Measurements from ENCODE around the gene GPR161. TPM values are rescaled to one million over a fixed set of nuclear protein-coding genes. Genes with fewer than 3 reads are reported as not detected.

The GPR161 gene
- total and polyA plus RNA-seq, 2 of the 13 experiments (the other 11 are each of a cell fraction or from before 2014, with no cell fraction given), result 0.13 to 0.35 TPM

- no peak for TF ChIP-seq RORA (CRISPR knock-in tag; IDR thresholded peaks at IDR 0.05)
- TF ChIP-seq NRL (CRISPR knock-in tag; IDR thresholded peaks at IDR 0.05; ENCODE audit: borderline replicate concordance), result no peak
- no peak for TF ChIP-seq ZNF33A (CRISPR knock-in tag; IDR thresholded peaks at IDR 0.05; ENCODE audit: borderline replicate concordance)
- TF ChIP-seq IRF2 (CRISPR knock-in tag; IDR thresholded peaks at IDR 0.05), result no peak
- TF ChIP-seq TFDP1 (CRISPR knock-in tag; IDR thresholded peaks at IDR 0.05; ENCODE audit: borderline replicate concordance), result no peak
- TF ChIP-seq PHF5A (CRISPR knock-in tag; IDR thresholded peaks at IDR 0.05; ENCODE audit: low read depth, unreplicated experiment), result no peak
- peaks cover 0 to 9% of the 10 kb centered on the region in 2 experiments; a peak in 2 of 5 replicates for H3K36me3 ChIP-seq (replicated peaks in 1 of 2; ENCODE audit: control insufficient read depth in 1 of 2, insufficient read depth in 2 of 2, low read length in 2 of 2)
- intact Hi-C loops (cut with micrococcal nuclease; ENCODE audit: unreplicated experiment), result no loop called here
- FAIRE-seq, result no peak
- H3K9me3 ChIP-seq (ENCODE audit: low read length), result no peaks in the 10 kb centered on the region
- H3K4me1 ChIP-seq (ENCODE audit: insufficient read depth, low read length), result no peaks in the 10 kb centered on the region
- H3K4me3 ChIP-seq (replicated peaks in 1 of 3; ENCODE audit: insufficient read depth in 1 of 3, low read depth in 2 of 3, low read length in 3 of 3), result no peak overlapping the region
- in situ Hi-C loops (cut with HindIII; ENCODE audit: extremely low pct_ligation_motif_present, low pct_unique_long_range_greater_than_20kb), result no loop called here
- H2AFZ ChIP-seq (ENCODE audit: low read length), result no peak overlapping the region
- POLR2A ChIA-PET, result no interaction called here
- H3K9ac ChIP-seq (ENCODE audit: insufficient read depth, low read depth, low read length), result no peak overlapping the region
- no peak overlapping the region for H3K27ac ChIP-seq (ENCODE audit: extremely low read length, insufficient read depth, low read length)
- H3K27me3 ChIP-seq (ENCODE audit: control insufficient read depth in 1 of 2, insufficient read depth in 2 of 2, low read length in 2 of 2), result no peaks in the 10 kb centered on the region
- no peak overlapping the region for H3K4me2 ChIP-seq (ENCODE audit: low read depth, low read length)
- CTCF ChIA-PET (ENCODE audit: low intra/inter-chr PET ratio, low total read pairs), result no interaction called here
- ATAC-seq, result no peak
- BruUV-seq (replicated peaks), result no TSS peak
- H4K20me1 ChIP-seq (ENCODE audit: insufficient read depth, low read length), result no peaks in the 10 kb centered on the region
- 96% methylated on average over 5 of the region's 5 CpGs for WGBS (ENCODE audit: low lambda C conversion rate)
- no peaks in the 10 kb centered on the region for H3K79me2 ChIP-seq (ENCODE audit: insufficient read depth, low read length)
- no peak for DNase-seq (ENCODE audit: low spot score)
These were observed 101.4 kb downstream of the GPR161 start for GRCh38 chr1:168035345-168035744.

GRCh38 chr1:168032029-168032428 lies 104.7 kb downstream of the GPR161 start:
- Histone ChIP-seq H3K27me3 (ENCODE audit: control insufficient read depth in 1 of 2, insufficient read depth in 2 of 2, low read length in 2 of 2) (no peaks in the 10 kb centered on the region), H3K27ac (ENCODE audit: extremely low read length, insufficient read depth, low read length) (no peak overlapping the region), H3K79me2 (ENCODE audit: insufficient read depth, low read length) (no peaks in the 10 kb centered on the region), H3K9me3 (ENCODE audit: low read length) (no peaks in the 10 kb centered on the region), H3K4me1 (ENCODE audit: insufficient read depth, low read length) (no peaks in the 10 kb centered on the region), H2AFZ (ENCODE audit: low read length) (no peak overlapping the region), H3K36me3 (replicated peaks in 1 of 2; ENCODE audit: control insufficient read depth in 1 of 2, insufficient read depth in 2 of 2, low read length in 2 of 2) (peaks cover 0 to 9% of the 10 kb centered on the region in 2 experiments; a peak in 4 of 5 replicates), H4K20me1 (ENCODE audit: insufficient read depth, low read length) (no peaks in the 10 kb centered on the region), H3K4me3 (replicated peaks in 1 of 3; ENCODE audit: insufficient read depth in 1 of 3, low read depth in 2 of 3, low read length in 3 of 3) (no peak overlapping the region), H3K4me2 (ENCODE audit: low read depth, low read length) (no peak overlapping the region), H3K9ac (ENCODE audit: insufficient read depth, low read depth, low read length) (no peak overlapping the region)
- in situ Hi-C loops (cut with HindIII; ENCODE audit: extremely low pct_ligation_motif_present, low pct_unique_long_range_greater_than_20kb) (no loop called here), intact Hi-C loops (cut with micrococcal nuclease; ENCODE audit: unreplicated experiment) (no loop called here)
- no TSS peak for BruUV-seq (replicated peaks)
- 95% methylated on average over 1 of the region's 1 CpG for WGBS (ENCODE audit: low lambda C conversion rate)
- TF ChIP-seq IKZF1 (IDR thresholded peaks at IDR 0.05) (no peak), ZBTB21 (CRISPR knock-in tag; IDR thresholded peaks at IDR 0.05) (no peak), TARDBP (CRISPR knock-in tag; IDR thresholded peaks at IDR 0.05) (no peak), ZEB1 (IDR thresholded peaks at IDR 0.05; ENCODE audit: insufficient replicate concordance, low read depth) (no peak)
- FAIRE-seq, result no peak
- no peak for ATAC-seq
- ChIA-PET CTCF (ENCODE audit: low intra/inter-chr PET ratio, low total read pairs) (no interaction called here), POLR2A (no interaction called here)
- no peak for DNase-seq (ENCODE audit: low spot score)
